ENCODE results near the gene CSRNP3.

GRCh38 chr2:165425556-165425955 lies 43.9 kb upstream of the CSRNP3 start:
- TF ChIP-seq CTCF (conservative IDR thresholded peaks at IDR 0.05; ENCODE audit: low read depth, low read length) (no peak), EZH2 (IDR thresholded peaks at IDR 0.05; ENCODE audit: borderline replicate concordance, low read depth, low read length, poor library complexity, severe bottlenecking) (no peak)
